Gastroesophageal sphincter (tissue), 4 donors: ENCODE measurements around the gene ZNF326. TPM values are rescaled to one million over a fixed set of nuclear protein-coding genes. Genes with fewer than 3 reads are reported as not detected.

Experiments
- ATAC-seq: fragments of 150-250 bp; one replicate; pipeline ENCODE4 v1.9.1; 2016; ENCODE audit warnings: mild to moderate bottlenecking, moderate library complexity
- H3K27ac ChIP-seq, 4 donors: fragments of 200-600 bp; sonication (generic) in 3 of 4; 1 replicate in 3 of 4; 2 replicates in 1 of 4; pipeline ENCODE4 v1.5.1; 2016 to 2019
- H3K27me3 ChIP-seq: fragments of 200-600 bp; sonication (generic); one replicate; pipeline ENCODE4 v1.5.1; 2019
- H3K36me3 ChIP-seq, 2 donors: fragments of 200-600 bp; sonication (generic); one replicate each; pipeline ENCODE4 v1.5.1; 2019; ENCODE audit warnings: control low read depth in 1 of 2
- H3K4me1 ChIP-seq, 3 donors: fragments of 200-600 bp; sonication (generic); 1 replicate in 2 of 3; 2 replicates in 1 of 3; pipeline ENCODE4 v1.5.1; 2016 to 2019; ENCODE audit warnings: control low read depth in 2 of 3
- H3K4me3 ChIP-seq, 2 donors: fragments of 200-600 bp; sonication (generic); one replicate each; pipeline ENCODE4 v1.5.1; 2019; ENCODE audit warnings: mild to moderate bottlenecking in 1 of 2, moderate library complexity in 1 of 2
- H3K9me3 ChIP-seq, 3 donors: fragments of 200-600 bp; sonication (generic); one replicate each; pipeline ENCODE4 v1.5.1; 2017 to 2019; ENCODE audit warnings: control low read depth in 2 of 3
- CTCF ChIP-seq, 4 experiments: fragments of 200-600 bp in 2 of 4; fragments of 450-650 bp in 2 of 4; sonication (generic) in 1 of 4; IDR thresholded peaks; one replicate each; pipeline ENCODE4 v1.5.1; 2017 to 2019; ENCODE audit warnings: antibody characterized with exemption in 4 of 4, mild to moderate bottlenecking in 2 of 4, moderate library complexity in 2 of 4
- EP300 ChIP-seq: sonication (generic); formaldehyde crosslinking; IDR thresholded peaks from one replicate; pipeline ENCODE4 v1.6.1; 2017; ENCODE audit warnings: antibody characterized with exemption, mild to moderate bottlenecking
- POLR2A ChIP-seq, 2 donors: fragments of 450-650 bp; IDR thresholded peaks; one replicate each; pipeline ENCODE4 v1.6.1; 2017; ENCODE audit warnings: antibody characterized with exemption in 2 of 2, mild to moderate bottlenecking in 2 of 2, moderate library complexity in 1 of 2
- POLR2AphosphoS5 ChIP-seq: sonication (generic); formaldehyde crosslinking; IDR thresholded peaks from one replicate; pipeline ENCODE4 v1.6.1; 2017; ENCODE audit warnings: antibody characterized with exemption
- WGBS, 2 donors: methylation state at CpG; one replicate each; pipeline ENCODE4 v1.1.5; 2018; ENCODE audit warnings: low coverage in 1 of 2; 5-methylcytosine and 5-hydroxymethylcytosine counted together
- total RNA-seq, 4 donors: library from RNA; depleted of rRNA; stranded (reverse); fragments of >200 nt; gene quantifications; one replicate each; pipeline ENCODE4 v1.1.0, GENCODE V29; 2016

Gene ZNF326
- total RNA-seq, 4 donors from 2014 or later, result 8.2 to 22.7 (median 14.1) TPM

GRCh38 chr1:89959719-89960118, 35.2 kb upstream of the ZNF326 start:
- H3K9me3 ChIP-seq, result no peaks in the 10 kb centered on the region
- H3K4me3 ChIP-seq, result no peak overlapping the region
- TF ChIP-seq EP300 (no peak), POLR2AphosphoS5 (no peak), POLR2A (IDR thresholded peaks at IDR 0.05) (no peak), CTCF (IDR thresholded peaks at IDR 0.05) (no peak)
- no peaks in the 10 kb centered on the region for H3K36me3 ChIP-seq
- no peaks in the 10 kb centered on the region for H3K4me1 ChIP-seq
- H3K27me3 ChIP-seq, result no peaks in the 10 kb centered on the region
- 100% methylated on average over 2 of the region's 2 CpGs; no CpG with 5 or more reads in 1 of the 2 donors for WGBS, 2 donors
- no peak overlapping the region for H3K27ac ChIP-seq
- ATAC-seq, result no peak

- WGBS, 2 donors, result 43 to 47% methylated on average over 3 to 4 of the region's 6 CpGs
- Histone ChIP-seq H3K4me1 (no peaks in the 10 kb centered on the region), H3K27ac (no peak overlapping the region), H3K4me3 (no peak overlapping the region), H3K36me3 (no peaks in the 10 kb centered on the region), H3K9me3 (no peaks in the 10 kb centered on the region), H3K27me3 (no peaks in the 10 kb centered on the region)
- TF ChIP-seq POLR2AphosphoS5, result no peak
- TF ChIP-seq POLR2A (IDR thresholded peaks at IDR 0.05), result no peak
- TF ChIP-seq EP300, result no peak
- TF ChIP-seq CTCF (IDR thresholded peaks at IDR 0.05), result no peak
- no peak for ATAC-seq
Observed at GRCh38 chr1:89962024-89962741, 32.7 kb upstream of the ZNF326 start.

GRCh38 chr1:89962742-89963075, 32.2 kb upstream of the ZNF326 start:
- TF ChIP-seq CTCF (IDR thresholded peaks at IDR 0.05) (no peak), POLR2AphosphoS5 (no peak)
- 96 to 100% methylated on average over 1 of the region's 1 CpG for WGBS, 2 donors
- no peaks in the 10 kb centered on the region for H3K27me3 ChIP-seq
- no peak for ATAC-seq
- no peak overlapping the region for H3K27ac ChIP-seq
- H3K36me3 ChIP-seq, result no peaks in the 10 kb centered on the region
- no peak overlapping the region for H3K4me3 ChIP-seq
- no peaks in the 10 kb centered on the region for H3K9me3 ChIP-seq
- H3K4me1 ChIP-seq, result no peaks in the 10 kb centered on the region

GRCh38 chr1:89965193-89965768, 29.6 kb upstream of the ZNF326 start:
- Histone ChIP-seq H3K9me3 (no peaks in the 10 kb centered on the region), H3K36me3 (no peaks in the 10 kb centered on the region), H3K27ac (no peak overlapping the region), H3K4me3 (no peak overlapping the region), H3K27me3 (no peaks in the 10 kb centered on the region), H3K4me1 (no peaks in the 10 kb centered on the region)
- ATAC-seq, result no peak
- TF ChIP-seq POLR2A (IDR thresholded peaks at IDR 0.05) (no peak), CTCF (IDR thresholded peaks at IDR 0.05) (no peak), POLR2AphosphoS5 (no peak), EP300 (no peak)
- 69 to 84% methylated on average over 4 of the region's 4 CpGs for WGBS, 2 donors

GRCh38 chr1:89966656-89967055, 28.3 kb upstream of the ZNF326 start:
- Histone ChIP-seq H3K4me1 (no peaks in the 10 kb centered on the region), H3K9me3 (no peaks in the 10 kb centered on the region), H3K36me3 (no peaks in the 10 kb centered on the region), H3K27me3 (no peaks in the 10 kb centered on the region), H3K27ac (no peak overlapping the region), H3K4me3 (no peak overlapping the region)
- WGBS, 2 donors, result 46 to 60% methylated on average over 1 to 5 of the region's 5 CpGs
- ATAC-seq, result no peak
- TF ChIP-seq CTCF (IDR thresholded peaks at IDR 0.05), result no peak
- TF ChIP-seq EP300, result no peak
- no peak for TF ChIP-seq POLR2A (IDR thresholded peaks at IDR 0.05)
- no peak for TF ChIP-seq POLR2AphosphoS5
